H1 (cell line): ENCODE measurements around the gene DDX31.

Source experiments
- EP300 ChIP-seq, 2 experiments: IDR thresholded peaks; 1 replicate in 1 of 2; 2 replicates in 1 of 2; pipeline ENCODE4 v1.6.1; 2011 to 2012; ENCODE audit warnings: low read depth in 2 of 2, low read length in 2 of 2, mild to moderate bottlenecking in 2 of 2, borderline replicate concordance in 1 of 2, inconsistent platforms in 1 of 2, moderate library complexity in 1 of 2
- MAFK ChIP-seq: IDR thresholded peaks from 2 replicates; pipeline ENCODE4 v1.6.1; 2012; ENCODE audit warnings: low read depth, mild to moderate bottlenecking, improper control_type of control experiment, low read length
- POLR2A ChIP-seq, 2 experiments: IDR thresholded peaks; 1 replicate in 1 of 2; 2 replicates in 1 of 2; pipeline ENCODE4 v1.6.1; 2011; ENCODE audit warnings: low read depth in 2 of 2, low read length in 2 of 2, mild to moderate bottlenecking in 2 of 2; ENCODE audit errors: control extremely low read depth in 1 of 2
- POLR2AphosphoS5 ChIP-seq: IDR thresholded peaks from 2 replicates; pipeline ENCODE4 v1.6.1; 2011; ENCODE audit warnings: low read depth, low read length
- RAD21 ChIP-seq, 2 experiments: IDR thresholded peaks in 1 of 2; conservative IDR thresholded peaks in 1 of 2; 2 replicates each; pipeline ENCODE4 v1.6.1; 2011; ENCODE audit warnings: low read depth in 2 of 2, low read length in 2 of 2, improper control_type of control experiment in 1 of 2, inconsistent platforms in 1 of 2, mild to moderate bottlenecking in 1 of 2, moderate library complexity in 1 of 2
- SP4 ChIP-seq: IDR thresholded peaks from 2 replicates; pipeline ENCODE4 v1.6.1; 2012; ENCODE audit warnings: low read length, inconsistent platforms
- TAF1 ChIP-seq: IDR thresholded peaks from 2 replicates; pipeline ENCODE4 v1.6.1; 2011; ENCODE audit warnings: mild to moderate bottlenecking, low read depth, low read length
- TBP ChIP-seq: IDR thresholded peaks from 2 replicates; pipeline ENCODE4 v1.6.1; 2011; ENCODE audit warnings: low read depth, low read length, improper control_type of control experiment
- TF ChIP-seq, protein P1 (sequence below), 3 experiments: IDR thresholded peaks; 1 replicate in 2 of 3; 2 replicates in 1 of 3; pipeline versions ENCODE4 v1.5.1 to v1.6.1; 2011; ENCODE audit warnings: low read length in 3 of 3, mild to moderate bottlenecking in 3 of 3, inconsistent platforms in 2 of 3, low read depth in 1 of 3, moderate library complexity in 1 of 3; ENCODE audit not compliant: insufficient read depth in 1 of 3; ENCODE audit errors: control extremely low read depth in 1 of 3
- TF ChIP-seq, protein P2 (sequence below): IDR thresholded peaks from 2 replicates; pipeline ENCODE4 v1.6.1; 2011; ENCODE audit warnings: low read length, improper control_type of control experiment

DNA sequence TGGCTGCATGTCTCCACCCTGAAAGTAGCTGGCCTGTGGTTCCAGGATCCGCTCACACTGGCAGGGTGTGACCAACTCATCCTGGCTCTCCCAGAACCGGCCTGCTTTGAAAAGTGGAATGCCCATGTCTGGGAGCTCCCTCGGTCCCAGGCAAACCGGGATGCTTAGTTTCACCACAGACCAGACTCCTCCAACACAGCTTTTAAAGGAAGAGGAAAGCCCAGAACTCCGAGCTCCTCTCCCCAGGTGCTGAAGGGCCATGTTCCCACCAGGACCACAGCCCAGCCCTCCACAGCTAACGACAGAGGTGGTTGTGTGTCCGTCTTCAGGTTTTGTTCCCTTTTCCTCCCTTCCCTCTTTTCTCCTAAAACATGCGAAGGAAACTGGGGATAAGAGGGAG lies 38.5 kb upstream of the DDX31 start:
- TF ChIP-seq EP300 (IDR thresholded peaks at IDR 0.05; ENCODE audit: borderline replicate concordance in 1 of 2, low read depth in 2 of 2, low read length in 2 of 2) = no peak
- TF ChIP-seq, protein P1, sequence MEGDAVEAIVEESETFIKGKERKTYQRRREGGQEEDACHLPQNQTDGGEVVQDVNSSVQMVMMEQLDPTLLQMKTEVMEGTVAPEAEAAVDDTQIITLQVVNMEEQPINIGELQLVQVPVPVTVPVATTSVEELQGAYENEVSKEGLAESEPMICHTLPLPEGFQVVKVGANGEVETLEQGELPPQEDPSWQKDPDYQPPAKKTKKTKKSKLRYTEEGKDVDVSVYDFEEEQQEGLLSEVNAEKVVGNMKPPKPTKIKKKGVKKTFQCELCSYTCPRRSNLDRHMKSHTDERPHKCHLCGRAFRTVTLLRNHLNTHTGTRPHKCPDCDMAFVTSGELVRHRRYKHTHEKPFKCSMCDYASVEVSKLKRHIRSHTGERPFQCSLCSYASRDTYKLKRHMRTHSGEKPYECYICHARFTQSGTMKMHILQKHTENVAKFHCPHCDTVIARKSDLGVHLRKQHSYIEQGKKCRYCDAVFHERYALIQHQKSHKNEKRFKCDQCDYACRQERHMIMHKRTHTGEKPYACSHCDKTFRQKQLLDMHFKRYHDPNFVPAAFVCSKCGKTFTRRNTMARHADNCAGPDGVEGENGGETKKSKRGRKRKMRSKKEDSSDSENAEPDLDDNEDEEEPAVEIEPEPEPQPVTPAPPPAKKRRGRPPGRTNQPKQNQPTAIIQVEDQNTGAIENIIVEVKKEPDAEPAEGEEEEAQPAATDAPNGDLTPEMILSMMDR (IDR thresholded peaks at IDR 0.05; ENCODE audit: control extremely low read depth in 1 of 3, insufficient read depth in 1 of 3, low read depth in 1 of 3, low read length in 3 of 3) = no peak
- no peak for TF ChIP-seq POLR2AphosphoS5
- TF ChIP-seq RAD21 (IDR thresholded peaks at IDR 0.05 in 1 of 2, conservative IDR thresholded peaks at IDR 0.05 in 1 of 2; ENCODE audit: low read depth in 2 of 2, low read length in 2 of 2) = no peak
- TF ChIP-seq POLR2A (IDR thresholded peaks at IDR 0.05; ENCODE audit: control extremely low read depth in 1 of 2, low read depth in 2 of 2, low read length in 2 of 2) = no peak
- TF ChIP-seq, protein P2, sequence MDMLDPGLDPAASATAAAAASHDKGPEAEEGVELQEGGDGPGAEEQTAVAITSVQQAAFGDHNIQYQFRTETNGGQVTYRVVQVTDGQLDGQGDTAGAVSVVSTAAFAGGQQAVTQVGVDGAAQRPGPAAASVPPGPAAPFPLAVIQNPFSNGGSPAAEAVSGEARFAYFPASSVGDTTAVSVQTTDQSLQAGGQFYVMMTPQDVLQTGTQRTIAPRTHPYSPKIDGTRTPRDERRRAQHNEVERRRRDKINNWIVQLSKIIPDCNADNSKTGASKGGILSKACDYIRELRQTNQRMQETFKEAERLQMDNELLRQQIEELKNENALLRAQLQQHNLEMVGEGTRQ = no peak
- no peak for TF ChIP-seq SP4
- no peak for TF ChIP-seq TAF1
- TF ChIP-seq MAFK = no peak
- TF ChIP-seq TBP = no peak
